Chondrocyte (in vitro differentiated cells): ENCODE results near the gene MR1. TPM values are rescaled to one million over a fixed set of nuclear protein-coding genes. Genes with fewer than 3 reads are reported as not detected.
A peak's percentile ranks its signal among the peaks of the same experiment; 100 is the strongest.
"Not testable (repeated sequence)": the region's sequence is repeated elsewhere in the genome, so short reads cannot be mapped to it uniquely, and the experiment has no call there.

ENCODE experiments used
- DNase-seq: peaks from one replicate; pipeline ENCODE4 v3.0.0; 2021; ENCODE audit warnings: mixed read lengths, low spot score
- H3K27ac Mint-ChIP-seq: one replicate; pipeline ENCODE4 v1.8.0; 2021; ENCODE audit warnings: mild to moderate bottlenecking, moderate library complexity, mixed read lengths; ENCODE audit not compliant: unreplicated experiment
- H3K27me3 Mint-ChIP-seq: 2 replicates; pipeline ENCODE4 v1.8.0; 2021; ENCODE audit warnings: low read depth, mixed read lengths
- H3K36me3 Mint-ChIP-seq: 2 replicates; pipeline ENCODE4 v1.8.0; 2021; ENCODE audit warnings: low read depth, mixed read lengths
- H3K4me1 Mint-ChIP-seq: 2 replicates; pipeline ENCODE4 v1.8.0; 2021; ENCODE audit warnings: low read depth, mild to moderate bottlenecking, mixed read lengths
- H3K4me3 Mint-ChIP-seq: one replicate; pipeline ENCODE4 v1.8.0; 2021; ENCODE audit warnings: mild to moderate bottlenecking, moderate library complexity, mixed read lengths; ENCODE audit not compliant: unreplicated experiment
- H3K9me3 Mint-ChIP-seq: 2 replicates; pipeline ENCODE4 v1.8.0; 2021; ENCODE audit warnings: low read depth, mixed read lengths
- total RNA-seq: library from RNA; stranded (reverse); gene quantifications from 3 replicates; pipeline ENCODE4 v1.2.1, GENCODE V29; 2021
- TF ChIP-seq, protein P1 (sequence below): fragments of 200-600 bp; sonication (generic); IDR thresholded peaks from 2 replicates; pipeline ENCODE4 v1.5.0; 2021; ENCODE audit warnings: antibody characterized with exemption, mild to moderate bottlenecking, moderate library complexity

MR1 gene
- total RNA-seq, 1 donor from 2014 or later: 3.8 TPM

DNA sequence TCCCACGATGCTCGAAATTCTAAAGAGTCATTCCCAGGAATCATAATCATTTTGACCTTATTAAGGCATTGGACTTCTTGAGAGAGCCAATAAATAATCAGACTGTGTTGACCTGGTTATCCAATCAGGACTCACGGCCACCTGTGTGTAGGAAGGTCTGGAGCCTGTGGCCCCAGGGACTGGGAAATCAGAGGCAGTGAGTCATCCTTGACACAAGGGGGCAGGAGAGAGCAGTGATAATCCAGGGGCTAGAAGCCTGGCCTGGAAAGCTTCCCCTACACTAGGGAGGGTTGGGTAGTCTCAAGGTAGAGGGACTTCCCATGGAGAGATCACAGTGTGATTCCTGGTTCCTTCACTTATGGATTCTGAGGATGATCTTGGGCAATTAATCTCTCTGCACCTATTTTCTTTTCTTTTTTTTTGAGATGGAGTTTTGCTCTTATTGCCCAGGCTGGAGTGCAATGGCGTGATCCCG, 4.7 kb downstream of the MR1 start:
- Mint-ChIP-seq H3K4me3 (no peak overlapping the region), H3K9me3 (no peaks in the 10 kb centered on the region), H3K27me3 (no peaks in the 10 kb centered on the region), H3K27ac (no peak overlapping the region), H3K36me3 (no peaks in the 10 kb centered on the region), H3K4me1 (peaks cover 28% of the 10 kb centered on the region)
- TF ChIP-seq, protein P1, sequence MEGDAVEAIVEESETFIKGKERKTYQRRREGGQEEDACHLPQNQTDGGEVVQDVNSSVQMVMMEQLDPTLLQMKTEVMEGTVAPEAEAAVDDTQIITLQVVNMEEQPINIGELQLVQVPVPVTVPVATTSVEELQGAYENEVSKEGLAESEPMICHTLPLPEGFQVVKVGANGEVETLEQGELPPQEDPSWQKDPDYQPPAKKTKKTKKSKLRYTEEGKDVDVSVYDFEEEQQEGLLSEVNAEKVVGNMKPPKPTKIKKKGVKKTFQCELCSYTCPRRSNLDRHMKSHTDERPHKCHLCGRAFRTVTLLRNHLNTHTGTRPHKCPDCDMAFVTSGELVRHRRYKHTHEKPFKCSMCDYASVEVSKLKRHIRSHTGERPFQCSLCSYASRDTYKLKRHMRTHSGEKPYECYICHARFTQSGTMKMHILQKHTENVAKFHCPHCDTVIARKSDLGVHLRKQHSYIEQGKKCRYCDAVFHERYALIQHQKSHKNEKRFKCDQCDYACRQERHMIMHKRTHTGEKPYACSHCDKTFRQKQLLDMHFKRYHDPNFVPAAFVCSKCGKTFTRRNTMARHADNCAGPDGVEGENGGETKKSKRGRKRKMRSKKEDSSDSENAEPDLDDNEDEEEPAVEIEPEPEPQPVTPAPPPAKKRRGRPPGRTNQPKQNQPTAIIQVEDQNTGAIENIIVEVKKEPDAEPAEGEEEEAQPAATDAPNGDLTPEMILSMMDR: peak; percentile 82
- no peak for DNase-seq

DNA sequence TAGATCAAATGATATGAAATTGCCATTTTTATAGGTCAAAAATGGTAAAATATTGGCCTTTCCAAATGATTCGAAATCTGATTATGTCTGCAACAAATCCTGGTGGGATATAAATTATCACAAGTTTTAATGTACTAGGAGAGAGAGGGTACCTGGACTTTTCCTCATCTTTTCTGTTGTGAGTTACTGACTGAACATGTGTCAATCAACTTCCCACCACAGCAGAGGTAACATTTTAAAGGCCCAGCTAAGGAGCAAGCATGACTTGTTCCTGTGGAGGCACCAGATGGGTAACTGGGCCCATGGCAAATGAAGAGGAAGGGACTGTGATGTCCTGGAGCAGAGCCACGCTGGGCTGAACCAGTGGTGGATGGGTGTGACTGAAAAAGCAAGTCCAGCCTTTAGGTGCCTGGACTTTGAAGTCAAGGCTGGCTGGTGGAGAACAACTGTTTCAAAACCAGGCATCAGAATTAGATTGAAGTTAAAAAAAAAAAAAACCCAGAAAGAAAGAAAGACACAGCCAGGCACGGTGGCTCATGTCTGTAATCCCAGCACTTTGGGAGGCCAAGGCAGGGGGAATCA, 6.6 kb downstream of the MR1 start:
- Mint-ChIP-seq H3K27me3 (no peaks in the 10 kb centered on the region), H3K36me3 (no peaks in the 10 kb centered on the region), H3K4me3 (no peak overlapping the region), H3K9me3 (no peaks in the 10 kb centered on the region), H3K27ac (peak overlapping the region; percentile 77), H3K4me1 (peaks cover 17% of the 10 kb centered on the region)
- DNase-seq: no peak
- TF ChIP-seq, protein P1: no peak

DNA sequence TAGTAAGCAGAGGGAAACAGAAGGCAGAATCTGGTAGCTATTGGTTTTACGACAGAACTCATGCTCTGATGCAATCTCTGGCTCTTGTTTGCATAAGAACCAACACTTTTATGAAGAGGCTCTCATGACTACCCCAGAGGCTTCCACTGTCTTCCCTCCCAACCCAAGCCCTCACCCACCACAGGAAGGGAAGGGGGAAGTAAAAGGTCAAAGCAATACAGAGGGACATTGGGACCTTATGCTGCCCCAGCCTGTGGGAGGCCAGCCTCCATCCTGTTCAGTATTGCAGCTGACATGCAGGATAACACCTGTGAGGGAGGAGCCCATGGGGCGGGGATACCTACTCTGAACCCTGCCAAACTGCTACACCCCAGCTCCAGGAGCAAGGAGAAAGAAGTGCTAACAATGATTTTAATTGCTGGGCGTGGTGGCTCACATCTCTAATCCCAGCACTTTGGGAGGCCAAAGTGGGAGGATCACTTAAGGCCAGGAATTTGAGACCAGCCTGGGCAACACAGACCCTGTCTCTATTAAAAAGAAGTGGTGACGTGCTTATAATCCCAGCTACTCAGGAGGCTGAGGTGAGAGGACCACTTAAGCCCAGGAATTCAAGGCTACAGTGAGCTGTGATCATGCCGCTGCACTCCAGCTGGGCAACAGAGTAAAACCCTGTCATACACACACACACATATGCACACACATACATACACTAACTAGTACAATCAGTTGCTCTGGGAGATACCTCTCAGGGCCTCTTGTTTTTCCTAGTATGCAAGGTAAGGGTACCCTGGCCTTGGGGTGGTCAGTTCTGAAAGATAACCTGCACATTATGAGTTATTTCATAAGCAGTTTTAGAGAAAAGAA, 9.5 kb downstream of the MR1 start:
- Mint-ChIP-seq H3K9me3 (no peaks in the 10 kb centered on the region), H3K27me3 (no peaks in the 10 kb centered on the region), H3K4me1 (peaks cover 17% of the 10 kb centered on the region), H3K27ac (no peak overlapping the region), H3K36me3 (no peaks in the 10 kb centered on the region), H3K4me3 (no peak overlapping the region)
- TF ChIP-seq, protein P1: no peak
- no peak for DNase-seq

DNA sequence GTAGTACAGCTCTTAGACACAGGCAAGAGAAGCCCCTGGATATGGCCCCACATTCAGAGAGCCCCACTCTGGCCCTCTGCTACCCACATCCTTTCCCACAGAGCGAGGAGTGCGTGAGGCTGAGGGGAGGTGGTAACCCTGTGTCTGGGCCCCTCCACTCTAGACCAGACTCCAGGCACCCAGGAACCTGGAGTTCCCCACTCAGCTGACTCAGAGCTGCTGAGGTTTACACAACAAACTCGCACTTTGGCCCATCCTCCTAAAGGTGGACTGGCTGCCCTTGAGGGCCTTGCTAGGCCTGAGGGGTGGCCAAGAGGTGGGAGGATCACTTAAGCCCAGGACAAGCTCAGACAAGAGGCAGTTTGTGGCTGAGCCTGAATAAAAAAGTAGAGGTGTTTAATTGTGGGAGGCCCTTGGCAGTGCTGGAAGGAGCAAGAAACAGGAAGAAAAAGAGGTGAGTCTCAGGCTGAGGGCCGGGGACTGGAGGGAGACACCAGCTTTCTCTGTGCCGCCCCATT, 10.7 kb downstream of the MR1 start:
- TF ChIP-seq, protein P1: no peak
- H3K27me3 Mint-ChIP-seq: no peaks in the 10 kb centered on the region
- no peak overlapping the region for H3K27ac Mint-ChIP-seq
- H3K4me3 Mint-ChIP-seq: no peak overlapping the region
- no peaks in the 10 kb centered on the region for H3K36me3 Mint-ChIP-seq
- DNase-seq: no peak
- H3K4me1 Mint-ChIP-seq: peaks cover 17% of the 10 kb centered on the region
- H3K9me3 Mint-ChIP-seq: no peaks in the 10 kb centered on the region

DNA sequence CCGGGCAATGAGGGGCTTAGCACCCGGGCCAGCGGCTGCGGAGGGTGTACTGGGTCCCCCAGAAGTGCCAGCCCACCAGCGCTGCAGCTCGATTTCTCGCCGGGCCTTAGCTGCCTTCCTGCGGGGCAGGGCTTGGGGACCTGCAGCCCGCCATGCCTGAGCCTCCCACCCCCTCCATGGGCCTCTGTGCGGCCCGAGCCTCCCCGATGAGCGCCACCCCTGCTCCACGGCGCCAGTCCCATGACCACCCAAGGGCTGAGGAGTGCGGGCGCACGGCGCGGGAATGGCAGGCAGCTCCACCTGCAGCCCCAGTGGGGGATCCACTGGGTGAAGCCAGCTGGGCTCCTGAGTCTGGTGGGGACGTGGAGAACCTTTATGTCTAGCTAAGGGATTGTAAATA, 12.2 kb downstream of the MR1 start:
- H3K4me3 Mint-ChIP-seq, H3K36me3 Mint-ChIP-seq, H3K9me3 Mint-ChIP-seq, H3K27ac Mint-ChIP-seq, H3K27me3 Mint-ChIP-seq, DNase-seq: not testable (repeated sequence)
- H3K4me1 Mint-ChIP-seq: peaks cover 11% of the 10 kb centered on the region
